GM12872 (cell line): ENCODE data around the gene CCDC70.

ENCODE experiments used
- TF ChIP-seq, protein P1 (sequence below): IDR thresholded peaks from 3 replicates; pipeline ENCODE4 v1.5.1; 2011; ENCODE audit warnings: low read depth, mild to moderate bottlenecking, low read length, moderate library complexity; ENCODE audit not compliant: insufficient read depth

Gene CCDC70

GRCh38 chr13:51856027-51856736, 5.6 kb upstream of the CCDC70 start:
- TF ChIP-seq, protein P1, sequence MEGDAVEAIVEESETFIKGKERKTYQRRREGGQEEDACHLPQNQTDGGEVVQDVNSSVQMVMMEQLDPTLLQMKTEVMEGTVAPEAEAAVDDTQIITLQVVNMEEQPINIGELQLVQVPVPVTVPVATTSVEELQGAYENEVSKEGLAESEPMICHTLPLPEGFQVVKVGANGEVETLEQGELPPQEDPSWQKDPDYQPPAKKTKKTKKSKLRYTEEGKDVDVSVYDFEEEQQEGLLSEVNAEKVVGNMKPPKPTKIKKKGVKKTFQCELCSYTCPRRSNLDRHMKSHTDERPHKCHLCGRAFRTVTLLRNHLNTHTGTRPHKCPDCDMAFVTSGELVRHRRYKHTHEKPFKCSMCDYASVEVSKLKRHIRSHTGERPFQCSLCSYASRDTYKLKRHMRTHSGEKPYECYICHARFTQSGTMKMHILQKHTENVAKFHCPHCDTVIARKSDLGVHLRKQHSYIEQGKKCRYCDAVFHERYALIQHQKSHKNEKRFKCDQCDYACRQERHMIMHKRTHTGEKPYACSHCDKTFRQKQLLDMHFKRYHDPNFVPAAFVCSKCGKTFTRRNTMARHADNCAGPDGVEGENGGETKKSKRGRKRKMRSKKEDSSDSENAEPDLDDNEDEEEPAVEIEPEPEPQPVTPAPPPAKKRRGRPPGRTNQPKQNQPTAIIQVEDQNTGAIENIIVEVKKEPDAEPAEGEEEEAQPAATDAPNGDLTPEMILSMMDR, result no peak

GRCh38 chr13:51856998-51857397, 4.8 kb upstream of the CCDC70 start:
- TF ChIP-seq, protein P1, result no peak

GRCh38 chr13:51858433-51859247, 3.1 kb upstream of the CCDC70 start:
- TF ChIP-seq, protein P1, result no peak

GRCh38 chr13:51862957-51863356, 1.2 kb downstream of the CCDC70 start:
- TF ChIP-seq, protein P1, result no peak

- TF ChIP-seq, protein P1, result 0 out of 3 replicates have a peak, but pooled peaks have one; percentile 4
These were observed 4.1 kb downstream of the CCDC70 start for GRCh38 chr13:51865838-51866237.

GRCh38 chr13:51867062-51867461, 5.3 kb downstream of the CCDC70 start:
- TF ChIP-seq, protein P1, result no peak

DNA sequence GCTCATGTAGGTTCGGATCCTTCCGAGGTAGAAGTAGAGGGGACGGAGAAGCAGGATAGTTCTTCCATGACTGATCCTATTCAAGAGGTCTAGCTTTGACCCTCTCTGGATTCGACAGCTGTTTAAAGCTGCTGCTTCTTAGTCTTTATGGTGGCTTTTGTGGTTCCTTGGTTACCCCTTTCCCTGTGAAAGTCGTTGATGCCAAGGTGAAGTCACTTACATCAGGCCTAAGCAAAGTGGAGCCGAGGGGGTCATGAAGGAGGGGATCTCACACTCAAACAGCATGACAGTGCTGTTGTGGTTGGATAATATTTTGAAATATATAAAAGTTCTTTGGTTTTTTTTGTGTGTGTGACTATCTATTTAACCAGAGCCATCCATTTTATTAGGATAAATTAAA, 8.1 kb downstream of the CCDC70 start:
- TF ChIP-seq, protein P1, result no peak
